Measurements from ENCODE around the gene DLGAP1. TPM values are rescaled to one million over a fixed set of nuclear protein-coding genes. Genes with fewer than 3 reads are reported as not detected.

Gene DLGAP1
- total and polyA plus RNA-seq, 10 of the 15 experiments (the other 5 are each of a cell fraction or from before 2014, with no cell fraction given), result 0.23 to 27.6 (median 1.9) TPM

GRCh38 chr18:3930126-3931012 is 524.7 kb downstream of the DLGAP1 start:
- TF ChIP-seq BMI1 (IDR thresholded peaks at IDR 0.05; ENCODE audit: borderline replicate concordance), result peak; percentile 54; the same call in 1 of the 2 replicates
- no peak for TF ChIP-seq MAX (IDR thresholded peaks at IDR 0.05; ENCODE audit: low read depth, low read length)
- Histone ChIP-seq H3K4me1 (ENCODE audit: control insufficient read depth, insufficient read depth, low read length) (no peaks in the 10 kb centered on the region), H3K79me2 (ENCODE audit: control insufficient read depth, insufficient read depth, low read length) (no peaks in the 10 kb centered on the region), H3K9ac (ENCODE audit: control insufficient read depth, insufficient read depth, low read length) (no peak overlapping the region), H2AFZ (ENCODE audit: control insufficient read depth, low read depth, low read length) (no peak overlapping the region), H3K4me3 (no peak overlapping the region), H3K27me3 (replicated peaks in 1 of 2; ENCODE audit: control insufficient read depth in 2 of 2, insufficient read depth in 2 of 2, low read length in 1 of 2) (no peaks in the 10 kb centered on the region), H3K4me2 (ENCODE audit: control insufficient read depth, insufficient read depth) (no peak overlapping the region), H3K27ac (ENCODE audit: control insufficient read depth, insufficient read depth) (no peak overlapping the region), H4K20me1 (ENCODE audit: control insufficient read depth, insufficient read depth) (no peaks in the 10 kb centered on the region), H3K36me3 (ENCODE audit: control insufficient read depth in 2 of 2, insufficient read depth in 2 of 2, low read length in 1 of 2) (no peaks in the 10 kb centered on the region; a peak in 1 of 4 replicates), H3K9me3 (replicated peaks; ENCODE audit: control insufficient read depth, insufficient read depth, low read length) (no peaks in the 10 kb centered on the region)
- ChIA-PET SMC1A (ENCODE audit: uncharacterized antibody, unreplicated experiment) (interaction anchor here (0.8 to 2.0 kb wide), 3 partner anchors 9 to 168 kb away, joined by 3 to 6 read pairs (median 3); no protein-coding TSS in a partner anchor), RAD21 (ENCODE audit: unreplicated experiment) (no interaction called here), CTCF (interaction anchor here (0.7 to 0.8 kb wide), 2 partner anchors 9 to 56 kb away, joined by 3 read pairs; no protein-coding TSS in a partner anchor), POLR2A (interaction anchor here (0.8 kb wide), 1 partner anchor 29 kb away, joined by 4 read pairs; no protein-coding TSS in a partner anchor)
- no TSS peak for BruUV-seq (replicated peaks)
- no peak for ATAC-seq
- in situ Hi-C loops (cut with MboI), result no loop called here
- DNase-seq (ENCODE audit: low read depth, low spot score), result no peak
- intact Hi-C loops (cut with micrococcal nuclease; ENCODE audit: unreplicated experiment), result no loop called here
- no peak for FAIRE-seq
- 41% methylated on average over 13 of the region's 13 CpGs for WGBS (ENCODE audit: insufficient coverage, insufficient replicate concordance, low lambda C conversion rate, missing lambda C conversion rate)

GRCh38 chr18:3924455-3924854 is 530.7 kb downstream of the DLGAP1 start:
- FAIRE-seq (no peak), ATAC-seq (peak; percentile 23; the same call in 2 of the 3 replicates), DNase-seq (ENCODE audit: low read depth, low spot score) (no peak)
- RAD21 ChIA-PET (ENCODE audit: unreplicated experiment), result no interaction called here
- Histone ChIP-seq H3K9me3 (replicated peaks; ENCODE audit: control insufficient read depth, insufficient read depth, low read length) (no peaks in the 10 kb centered on the region), H3K9ac (ENCODE audit: control insufficient read depth, insufficient read depth, low read length) (no peak overlapping the region), H3K36me3 (ENCODE audit: control insufficient read depth in 2 of 2, insufficient read depth in 2 of 2, low read length in 1 of 2) (no peaks in the 10 kb centered on the region), H3K4me1 (ENCODE audit: control insufficient read depth, insufficient read depth, low read length) (no peaks in the 10 kb centered on the region), H3K27ac (ENCODE audit: control insufficient read depth, insufficient read depth) (no peak overlapping the region), H3K27me3 (replicated peaks in 1 of 2; ENCODE audit: control insufficient read depth in 2 of 2, insufficient read depth in 2 of 2, low read length in 1 of 2) (no peaks in the 10 kb centered on the region), H2AFZ (ENCODE audit: control insufficient read depth, low read depth, low read length) (no peak overlapping the region), H3K4me3 (no peak overlapping the region), H3K79me2 (ENCODE audit: control insufficient read depth, insufficient read depth, low read length) (no peaks in the 10 kb centered on the region), H4K20me1 (ENCODE audit: control insufficient read depth, insufficient read depth) (no peaks in the 10 kb centered on the region), H3K4me2 (ENCODE audit: control insufficient read depth, insufficient read depth) (no peak overlapping the region)
- SMC1A ChIA-PET (ENCODE audit: uncharacterized antibody, unreplicated experiment), result interaction anchor here (0.6 to 1.6 kb wide), 3 partner anchors 10 to 30 kb away, joined by 3 to 5 read pairs (median 5); no protein-coding TSS in a partner anchor
- POLR2A ChIA-PET, result interaction anchor here (0.7 kb wide), 1 partner anchor 76 kb away, joined by 3 read pairs; no protein-coding TSS in a partner anchor
- BruUV-seq (replicated peaks), result no TSS peak
- CTCF ChIA-PET, result interaction anchor here (1.2 to 1.3 kb wide), 2 partner anchors 10 to 13 kb away, joined by 3 to 4 read pairs; no protein-coding TSS in a partner anchor
- WGBS (ENCODE audit: insufficient coverage, insufficient replicate concordance, low lambda C conversion rate, missing lambda C conversion rate), result 75% methylated on average over 1 of the region's 1 CpG
- TF ChIP-seq ATF3 (IDR thresholded peaks at IDR 0.05; ENCODE audit: borderline replicate concordance, extremely low read depth, low read depth, low read length) (no peak), IKZF2 (IDR thresholded peaks at IDR 0.05) (0 out of 4 replicates have a peak, but pooled peaks of 1 of the 2 experiments have one; percentile 12)
- intact Hi-C loops (cut with micrococcal nuclease; ENCODE audit: unreplicated experiment) (loop anchor here (5.0 kb wide), 1 partner anchor 38 kb away; no protein-coding TSS in a partner anchor), in situ Hi-C loops (cut with MboI) (no loop called here)
